Suprapubic skin (tissue), 4 donors: ENCODE data around the gene NFKBIA.

Source experiments
- CTCF ChIP-seq, 2 donors: fragments of 200-600 bp in 1 of 2; fragments of 450-650 bp in 1 of 2; sonication (generic) in 1 of 2; IDR thresholded peaks; one replicate each; pipeline ENCODE4 v1.5.1; 2016 to 2019; ENCODE audit warnings: antibody characterized with exemption in 2 of 2, mild to moderate bottlenecking in 1 of 2, moderate library complexity in 1 of 2
- POLR2A ChIP-seq, 2 donors: fragments of 450-650 bp; IDR thresholded peaks; one replicate each; pipeline ENCODE4 v1.6.1; 2017; ENCODE audit warnings: antibody characterized with exemption in 2 of 2, mild to moderate bottlenecking in 2 of 2, moderate library complexity in 2 of 2
- POLR2AphosphoS5 ChIP-seq, 3 donors: sonication (generic); formaldehyde crosslinking; IDR thresholded peaks; one replicate each; pipeline ENCODE4 v1.6.1; 2017; ENCODE audit warnings: antibody characterized with exemption in 3 of 3

DNA sequence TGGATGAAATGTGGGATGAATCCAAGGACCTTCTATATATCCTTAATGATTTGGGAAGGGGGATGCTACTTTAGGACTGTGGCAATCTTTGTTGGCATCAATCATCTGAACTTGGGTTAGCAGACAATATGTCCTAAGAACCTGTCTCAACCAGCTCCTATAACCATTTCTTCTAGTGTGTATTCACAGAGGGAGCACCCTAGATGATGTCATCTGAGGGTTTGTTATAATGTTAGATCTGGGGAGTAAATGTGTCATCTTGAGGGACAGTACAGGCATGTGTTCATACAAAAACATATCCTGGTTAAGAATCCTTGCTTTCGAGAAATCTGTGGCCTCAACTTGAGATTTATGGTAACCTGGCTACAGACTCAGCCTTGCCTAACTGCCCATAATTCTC lies 41.9 kb upstream of the NFKBIA start:
- TF ChIP-seq CTCF (IDR thresholded peaks at IDR 0.05): no peak
- no peak for TF ChIP-seq POLR2A (IDR thresholded peaks at IDR 0.05)
- TF ChIP-seq POLR2AphosphoS5 (IDR thresholded peaks at IDR 0.05): no peak
